SK-N-MC (cell line): ENCODE results near the gene OTUD7B.

ENCODE experiments used
- DNase-seq: peaks from one replicate; pipeline ENCODE4 v3.0.0-alpha.2; 2011; ENCODE audit warnings: low read depth, low spot score
- H3K27ac ChIP-seq: fragments of 200-600 bp; sonication (generic); 2 replicates; pipeline ENCODE4 v1.5.1; 2016; ENCODE audit warnings: mixed run types
- H3K36me3 ChIP-seq: fragments of 200-600 bp; sonication (generic); 2 replicates; pipeline ENCODE4 v1.6.1; 2017; ENCODE audit warnings: antibody characterized with exemption, low read length, mixed read lengths; ENCODE audit not compliant: insufficient read depth
- H3K4me3 ChIP-seq: fragments of 200-600 bp; sonication (generic); 2 replicates; pipeline ENCODE4 v1.5.1; 2016
- H3K9ac ChIP-seq: fragments of 200-600 bp; sonication (generic); 2 replicates; pipeline ENCODE4 v1.8.0; 2017; ENCODE audit warnings: mixed run types, mixed read lengths; ENCODE audit not compliant: insufficient read length
- H3K9me3 ChIP-seq: fragments of 200-600 bp; sonication (generic); 2 replicates; pipeline ENCODE4 v1.6.1; 2017; ENCODE audit warnings: low read depth, mild to moderate bottlenecking, antibody characterized with exemption, low read length, moderate library complexity, mixed read lengths
- EZH2 ChIP-seq: fragments of 200-600 bp; sonication (generic); IDR thresholded peaks from one replicate; pipeline ENCODE4 v1.6.1; 2017; ENCODE audit warnings: antibody characterized with exemption
- FOXP2 ChIP-seq: optimal IDR thresholded peaks from 2 replicates; pipeline ENCODE3; 2011; ENCODE audit warnings: mild to moderate bottlenecking, moderate library complexity; ENCODE audit not compliant: insufficient read depth; ENCODE audit errors: extremely low read length, control extremely low read depth
- POLR2AphosphoS5 ChIP-seq: IDR thresholded peaks from 2 replicates; pipeline ENCODE4 v1.6.1; 2012; ENCODE audit warnings: mild to moderate bottlenecking, low read depth, low read length, borderline replicate concordance

OTUD7B gene

DNA sequence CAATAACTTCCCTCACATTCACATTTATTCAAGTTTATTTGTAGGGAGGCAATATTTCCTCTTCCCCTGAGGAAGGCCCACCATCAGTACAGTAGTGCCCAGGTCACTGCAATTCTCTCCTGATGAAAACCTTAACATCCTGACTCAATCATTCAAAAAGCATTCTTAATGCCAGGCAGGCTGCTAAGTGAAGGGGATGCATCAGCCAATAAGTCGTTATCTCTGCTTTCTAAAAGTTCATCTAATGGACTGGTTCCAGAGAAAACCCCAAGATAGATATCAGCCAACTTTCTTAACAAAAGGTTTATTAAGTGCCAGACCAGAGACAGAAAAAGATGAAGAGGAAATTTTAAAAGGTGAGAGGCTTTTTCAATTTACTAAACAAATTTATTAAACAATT is 17.3 kb downstream of the OTUD7B start:
- Histone ChIP-seq H3K27ac (no peak overlapping the region), H3K36me3 (no peaks in the 10 kb centered on the region), H3K4me3 (no peak overlapping the region), H3K9ac (no peak overlapping the region), H3K9me3 (no peaks in the 10 kb centered on the region)
- DNase-seq, result no peak
- TF ChIP-seq EZH2 (no peak), POLR2AphosphoS5 (no peak), FOXP2 (no peak)

DNA sequence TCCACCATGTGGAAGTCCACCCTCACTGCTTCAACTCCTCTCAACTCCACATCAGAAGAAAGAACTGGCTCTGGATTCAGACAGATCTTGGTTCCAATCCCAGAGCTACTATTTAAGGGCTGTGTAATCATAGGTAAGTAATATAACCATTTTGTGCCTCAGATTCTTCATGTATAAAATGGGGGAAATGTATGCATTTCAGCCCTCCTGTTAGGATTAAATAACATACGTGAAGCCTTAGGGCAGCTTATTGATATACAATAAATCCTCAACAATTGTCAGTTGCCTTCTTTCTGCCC is 23.3 kb downstream of the OTUD7B start:
- H3K9me3 ChIP-seq, result no peaks in the 10 kb centered on the region
- H3K4me3 ChIP-seq, result no peak overlapping the region
- TF ChIP-seq FOXP2, result no peak
- no peak for TF ChIP-seq POLR2AphosphoS5
- TF ChIP-seq EZH2, result no peak
- H3K36me3 ChIP-seq, result no peaks in the 10 kb centered on the region
- H3K27ac ChIP-seq, result no peak overlapping the region
- H3K9ac ChIP-seq, result no peak overlapping the region
- no peak for DNase-seq

DNA sequence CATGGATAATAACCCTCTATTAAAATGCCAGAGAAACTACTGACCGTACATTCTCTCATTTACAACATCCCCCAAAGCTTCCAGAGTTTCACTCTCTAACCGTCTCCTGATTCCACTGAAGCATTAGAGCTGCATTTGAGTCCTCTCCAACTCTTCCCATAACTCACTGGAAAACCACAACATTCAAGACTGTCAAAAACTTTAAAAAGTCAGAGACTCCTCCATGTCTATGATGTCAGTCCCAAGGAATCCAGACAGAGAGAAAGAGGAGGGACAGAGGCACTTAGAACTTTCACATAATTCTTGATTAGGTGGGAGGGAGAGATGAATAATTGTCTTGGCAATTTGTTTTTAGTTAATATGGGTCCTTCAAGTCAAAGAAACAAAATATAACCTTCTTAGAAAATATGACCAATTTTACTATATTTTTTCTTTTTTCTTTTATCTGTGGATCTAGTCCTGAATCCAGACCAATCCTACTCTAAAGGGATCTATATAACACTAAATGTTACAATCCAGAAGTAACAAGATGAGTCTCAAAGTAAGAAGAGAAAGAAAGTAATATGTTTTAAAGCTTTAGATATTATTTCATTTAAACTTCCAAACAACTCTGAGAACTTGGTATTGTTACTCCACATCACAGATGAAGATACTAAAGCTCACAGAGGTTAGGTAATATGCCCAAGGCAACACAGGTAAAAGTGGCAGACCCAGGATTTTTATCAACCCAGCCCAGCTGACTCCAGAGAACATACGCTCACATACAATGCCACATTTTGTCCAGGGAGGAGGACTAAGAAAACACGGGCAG is 23.8 kb downstream of the OTUD7B start:
- no peaks in the 10 kb centered on the region for H3K36me3 ChIP-seq
- H3K9me3 ChIP-seq, result no peaks in the 10 kb centered on the region
- H3K9ac ChIP-seq, result no peak overlapping the region
- peak overlapping the region; percentile 3; the same call in 1 of the 2 replicates for H3K27ac ChIP-seq
- no peak overlapping the region for H3K4me3 ChIP-seq
- DNase-seq, result no peak
- TF ChIP-seq EZH2, result no peak
- no peak for TF ChIP-seq FOXP2
- no peak for TF ChIP-seq POLR2AphosphoS5

DNA sequence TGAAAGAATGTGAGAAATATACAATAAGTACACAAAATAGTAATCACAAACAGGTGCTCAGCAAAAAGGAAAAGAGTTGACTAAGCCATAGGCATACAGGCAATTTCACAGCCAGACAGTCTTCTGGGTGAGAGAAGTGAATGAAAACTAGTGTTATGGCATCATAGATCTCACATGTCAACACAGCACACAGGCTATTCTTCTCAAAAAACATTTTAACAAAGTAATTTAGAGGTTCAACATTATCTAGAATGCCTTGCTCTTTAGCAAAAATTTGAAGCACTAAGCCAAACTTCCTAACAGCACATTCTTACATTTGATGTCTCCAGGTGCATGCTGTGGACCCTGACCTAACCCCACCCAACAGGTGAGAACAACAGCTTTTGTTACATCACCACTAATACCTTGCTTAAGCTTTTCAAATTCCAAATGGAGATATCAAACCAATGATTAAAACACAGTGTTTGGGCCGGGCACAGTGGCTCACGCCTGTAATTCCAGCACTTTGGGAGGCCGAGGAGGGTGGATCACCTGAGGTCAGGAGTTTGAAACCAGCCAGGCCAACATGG is 30.5 kb downstream of the OTUD7B start:
- Histone ChIP-seq H3K36me3 (peaks cover 5% of the 10 kb centered on the region), H3K27ac (no peak overlapping the region), H3K9ac (no peak overlapping the region), H3K9me3 (no peaks in the 10 kb centered on the region), H3K4me3 (no peak overlapping the region)
- no peak for DNase-seq
- no peak for TF ChIP-seq EZH2
- no peak for TF ChIP-seq FOXP2
- TF ChIP-seq POLR2AphosphoS5, result no peak

DNA sequence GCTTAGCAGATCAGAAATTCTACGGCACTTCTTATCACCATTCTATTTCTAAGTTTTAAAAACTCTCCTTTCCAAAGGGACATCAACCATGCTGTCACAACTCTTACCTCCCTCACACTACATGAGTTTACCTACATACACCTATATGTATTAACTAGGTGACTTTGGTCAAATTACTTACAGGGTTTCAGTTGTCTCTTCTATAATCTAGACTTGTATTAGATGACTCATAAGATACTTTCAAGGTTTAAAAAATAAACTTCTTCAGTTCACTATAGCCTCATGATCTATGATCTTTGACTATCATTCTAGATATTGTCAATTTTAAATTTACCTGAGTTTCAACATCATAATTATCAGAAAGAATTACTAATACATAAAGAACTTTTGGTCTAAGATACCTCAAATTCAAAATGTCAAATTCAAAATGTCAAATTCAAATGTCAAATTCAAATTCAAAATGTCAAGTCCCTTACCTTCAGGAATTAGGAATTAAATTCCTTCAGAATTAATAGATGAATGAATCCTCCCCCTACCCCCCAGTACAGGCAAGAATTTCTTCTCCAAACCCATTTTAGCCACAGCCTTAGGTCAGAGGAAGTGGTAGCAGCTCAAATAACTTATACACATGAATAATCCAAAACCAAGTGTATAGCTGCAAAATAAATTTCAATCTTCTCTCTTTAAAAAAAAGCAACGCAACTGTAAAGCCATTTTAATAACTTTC is 31.1 kb downstream of the OTUD7B start:
- Histone ChIP-seq H3K27ac (no peak overlapping the region), H3K9ac (no peak overlapping the region), H3K4me3 (no peak overlapping the region), H3K36me3 (peaks cover 7% of the 10 kb centered on the region), H3K9me3 (no peaks in the 10 kb centered on the region)
- no peak for DNase-seq
- TF ChIP-seq FOXP2 (no peak), EZH2 (no peak), POLR2AphosphoS5 (no peak)

DNA sequence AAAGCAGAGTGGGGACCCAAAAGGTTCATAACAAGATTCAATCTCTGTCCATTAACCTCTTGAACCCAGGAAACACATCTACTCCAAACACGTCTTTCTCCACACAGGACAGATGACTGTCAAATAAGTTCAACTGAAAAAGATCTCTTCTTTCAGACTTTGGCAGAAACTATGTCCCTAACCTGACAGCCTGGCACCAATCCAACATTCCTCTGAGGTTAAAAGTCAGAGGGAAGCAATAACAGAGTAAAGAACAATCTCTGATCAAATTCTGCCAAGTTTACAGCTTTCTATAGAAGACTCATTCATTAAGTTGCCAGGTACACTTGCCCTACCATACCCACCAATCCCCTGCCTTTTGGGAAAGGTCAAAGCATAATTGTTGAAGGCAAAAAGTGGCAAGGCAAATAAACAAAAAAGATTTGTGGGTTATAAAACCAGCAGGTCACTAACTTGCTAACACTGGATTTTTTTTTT is 31.9 kb downstream of the OTUD7B start:
- peaks cover 7% of the 10 kb centered on the region for H3K36me3 ChIP-seq
- DNase-seq, result no peak
- no peak for TF ChIP-seq POLR2AphosphoS5
- no peak for TF ChIP-seq EZH2
- TF ChIP-seq FOXP2, result no peak
- no peak overlapping the region for H3K9ac ChIP-seq
- H3K9me3 ChIP-seq, result no peaks in the 10 kb centered on the region
- H3K4me3 ChIP-seq, result no peak overlapping the region
- no peak overlapping the region for H3K27ac ChIP-seq

DNA sequence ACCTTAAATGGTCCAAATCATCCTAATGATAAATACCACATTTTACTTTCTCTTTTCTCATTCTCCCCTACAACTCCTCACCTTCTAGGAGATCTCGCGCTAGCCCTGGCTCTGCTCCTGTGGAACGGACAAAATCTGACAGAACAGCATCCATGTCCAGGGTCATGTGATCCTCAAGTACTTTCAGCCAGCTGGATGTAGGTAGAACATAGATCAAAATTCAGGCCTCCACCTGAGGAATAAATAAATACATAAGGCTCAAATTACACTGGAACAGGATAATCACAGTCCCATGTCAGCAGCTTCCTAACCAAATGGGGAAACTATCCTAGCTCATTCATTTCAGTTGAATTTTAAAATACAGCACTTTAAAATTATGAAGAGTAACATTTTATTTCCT is 33.2 kb downstream of the OTUD7B start:
- DNase-seq, result no peak
- Histone ChIP-seq H3K4me3 (no peak overlapping the region), H3K27ac (no peak overlapping the region), H3K9ac (no peak overlapping the region), H3K36me3 (peaks cover 10% of the 10 kb centered on the region), H3K9me3 (no peaks in the 10 kb centered on the region)
- no peak for TF ChIP-seq POLR2AphosphoS5

DNA sequence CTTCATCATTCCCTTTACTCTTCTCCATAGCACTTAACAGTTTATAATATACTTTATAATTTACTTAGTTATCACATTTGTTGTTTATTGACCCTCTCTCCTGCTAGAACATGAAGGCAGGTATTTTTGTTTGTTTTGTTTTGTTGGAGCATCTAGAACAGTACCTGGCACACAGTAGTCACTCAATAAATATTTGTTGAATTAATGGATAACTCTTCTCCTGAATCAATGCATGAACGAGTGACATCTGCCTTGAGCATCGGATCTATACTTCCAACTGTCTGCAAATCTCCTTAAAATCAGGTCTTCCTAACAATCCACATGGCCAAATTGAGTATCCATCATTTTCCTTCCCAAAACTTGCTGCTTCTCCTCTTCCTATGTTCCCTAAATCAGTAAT is 38.0 kb downstream of the OTUD7B start:
- Histone ChIP-seq H3K27ac (no peak overlapping the region), H3K4me3 (no peak overlapping the region), H3K9me3 (no peaks in the 10 kb centered on the region), H3K9ac (no peak overlapping the region), H3K36me3 (peaks cover 22% of the 10 kb centered on the region)
- no peak for DNase-seq
- TF ChIP-seq FOXP2 (no peak), POLR2AphosphoS5 (no peak), EZH2 (no peak)

DNA sequence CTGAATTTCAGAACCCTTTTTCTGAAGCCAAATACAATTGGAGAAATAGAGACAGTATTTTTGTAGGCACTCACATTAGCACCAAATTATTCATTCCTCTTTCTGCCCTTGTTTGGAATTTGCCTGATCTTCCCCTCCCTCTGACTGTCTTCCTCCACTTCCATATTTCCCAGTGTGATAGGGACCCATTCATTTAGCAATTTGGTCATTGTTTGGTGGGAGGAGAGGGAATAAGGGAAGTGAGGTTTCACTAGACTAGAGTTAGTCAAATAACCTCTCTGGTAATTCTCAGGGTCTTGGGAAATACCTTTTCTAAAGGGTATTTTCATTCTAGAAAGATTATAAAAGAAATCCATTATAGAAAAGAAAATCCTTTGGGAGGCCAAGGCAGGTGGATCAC is 42.9 kb downstream of the OTUD7B start:
- Histone ChIP-seq H3K9me3 (no peaks in the 10 kb centered on the region), H3K4me3 (no peak overlapping the region), H3K9ac (no peak overlapping the region), H3K27ac (no peak overlapping the region), H3K36me3 (peaks cover 34% of the 10 kb centered on the region; the same call in 1 of the 2 replicates)
- no peak for DNase-seq
- no peak for TF ChIP-seq FOXP2
- no peak for TF ChIP-seq POLR2AphosphoS5
- no peak for TF ChIP-seq EZH2
